PC-9 (cell line): ENCODE measurements around the gene SPATA22. TPM values are rescaled to one million over a fixed set of nuclear protein-coding genes. Genes with fewer than 3 reads are reported as not detected.
A peak's percentile ranks its signal among the peaks of the same experiment; 100 is the strongest.
"Not testable (repeated sequence)": the region's sequence is repeated elsewhere in the genome, so short reads cannot be mapped to it uniquely, and the experiment has no call there.

Experiments used
- BruUV-seq: library from RNA; stranded (reverse); fragments of 400-500 nt; replicated peaks from 2 replicates; lab custom pipeline; 2021; lab: Mats Ljungman, UMichigan
- CTCF ChIA-PET: fragments of 300-600 bp; sonication (Branson Sonifier 250); formaldehyde crosslinking; loops from one replicate; lab custom pipeline; 2022; ENCODE audit warnings: antibody characterized with exemption; lab: Charles Lee
- POLR2A ChIA-PET: fragments of 300-600 bp; sonication (Branson Sonifier 250); formaldehyde crosslinking; loops from one replicate; lab custom pipeline; 2022; ENCODE audit warnings: antibody characterized with exemption; ENCODE audit not compliant: unreplicated experiment; lab: Charles Lee
- DNase-seq, 2 experiments: peaks; one replicate each; pipeline versions ENCODE4 v3.0.0 to v3.0.0-alpha.2; 2015 to 2022; ENCODE audit warnings: mixed read lengths in 1 of 2
- H2AFZ ChIP-seq: fragments of 200-600 bp; sonication (generic); 2 replicates; pipeline ENCODE4 v1.8.1; 2017; ENCODE audit warnings: antibody characterized with exemption
- H3F3A ChIP-seq: fragments of 200-600 bp; sonication (generic); 2 replicates; pipeline ENCODE4 v1.8.1; 2017; ENCODE audit warnings: antibody characterized with exemption, mild to moderate bottlenecking, low read depth; ENCODE audit not compliant: insufficient read depth
- H3K27ac ChIP-seq: fragments of 200-600 bp; sonication (generic); 2 replicates; pipeline ENCODE4 v1.6.1; 2016; ENCODE audit warnings: mixed run types
- H3K27me3 ChIP-seq: fragments of 200-600 bp; sonication (generic); 2 replicates; pipeline ENCODE4 v1.6.1; 2016; ENCODE audit warnings: low read depth, mixed run types; ENCODE audit not compliant: insufficient read depth
- H3K36me3 ChIP-seq: fragments of 200-600 bp; sonication (generic); 2 replicates; pipeline ENCODE4 v1.6.1; 2016; ENCODE audit warnings: low read depth, mixed run types
- H3K4me1 ChIP-seq: fragments of 200-600 bp; sonication (generic); replicated peaks from 2 replicates; pipeline ENCODE4 v1.6.1; 2016; ENCODE audit warnings: mixed run types; ENCODE audit not compliant: insufficient read depth
- H3K4me2 ChIP-seq: fragments of 200-600 bp; sonication (generic); 2 replicates; pipeline ENCODE4 v1.6.1; 2017; ENCODE audit warnings: mixed run types
- H3K4me3 ChIP-seq: fragments of 200-600 bp; sonication (generic); 2 replicates; pipeline ENCODE4 v1.6.1; 2016; ENCODE audit warnings: mixed run types
- H3K79me2 ChIP-seq: fragments of 200-600 bp; sonication (generic); 2 replicates; pipeline ENCODE4 v1.6.1; 2017; ENCODE audit warnings: low read depth, mixed run types
- H3K9me2 ChIP-seq: fragments of 200-600 bp; sonication (generic); 2 replicates; pipeline ENCODE4 v1.8.1; 2017; ENCODE audit warnings: mild to moderate bottlenecking; ENCODE audit not compliant: insufficient read depth
- H3K9me3 ChIP-seq: fragments of 200-600 bp; sonication (generic); 2 replicates; pipeline ENCODE4 v1.8.1; 2016; ENCODE audit warnings: low read depth; ENCODE audit not compliant: insufficient read depth
- H4K20me1 ChIP-seq: fragments of 200-600 bp; sonication (generic); 2 replicates; pipeline ENCODE4 v1.8.1; 2017; ENCODE audit not compliant: insufficient read depth
- CTCF ChIP-seq: fragments of 200-600 bp; sonication (generic); conservative IDR thresholded peaks from 2 replicates; pipeline ENCODE4 v1.6.1; 2017; ENCODE audit warnings: mixed run types, antibody characterized with exemption, mild to moderate bottlenecking, moderate library complexity
- EZH2 ChIP-seq: fragments of 200-600 bp; sonication (generic); IDR thresholded peaks from 2 replicates; pipeline ENCODE4 v1.8.0; 2017; ENCODE audit warnings: antibody characterized with exemption, low read depth
- intact Hi-C: fragments of 100-400 bp; cut with micrococcal nuclease; formaldehyde crosslinking; loops from one replicate; pipeline ENCODE4 v1.10.0; 2022; ENCODE audit not compliant: unreplicated experiment
- total RNA-seq: library from RNA; stranded (reverse); gene quantifications from 2 replicates; pipeline ENCODE4 v1.2.3, GENCODE V29; 2021

SPATA22 gene
- total RNA-seq, 1 experiment from 2014 or later = not detected

- CTCF ChIA-PET = no interaction called here
- Histone ChIP-seq H2AFZ (no peak within 1 kb of the TSS), H3K4me3 (no peak within 1 kb of the TSS), H3K9me3 (no peaks in the 10 kb centered on the region), H4K20me1 (no peaks in the 10 kb centered on the region), H3K27ac (no peak within 1 kb of the TSS), H3K27me3 (peaks cover 8% of the 10 kb centered on the region; the same call in 1 of the 2 replicates), H3K36me3 (no peaks in the 10 kb centered on the region), H3K4me2 (no peak within 1 kb of the TSS), H3K9me2 (no peaks in the 10 kb centered on the region), H3K4me1 (no peaks in the 10 kb centered on the region), H3F3A (no peaks in the 10 kb centered on the region), H3K79me2 (no peaks in the 10 kb centered on the region)
- DNase-seq = no peak
- intact Hi-C loops = no loop called here
- BruUV-seq = no TSS peak
- TF ChIP-seq EZH2 (no peak), CTCF (no peak)
- POLR2A ChIA-PET = no interaction called here
These were observed 73.3 kb downstream of the SPATA22 start, which contains the start of gene OR1E1 for GRCh38 chr17:3398310-3398709. Gene OR1E1 (minus strand): TSS chr17:3398410. CDS start chr17:3398410, 0 bp downstream.

GRCh38 chr17:3397801-3398200 lies 73.8 kb downstream of the SPATA22 start:
- not testable (repeated sequence) for BruUV-seq

More at GRCh38 chr17:3397801-3398200, 73.8 kb downstream of the SPATA22 start:
- H3K4me3 ChIP-seq, intact Hi-C loops, H3K9me3 ChIP-seq, H3K79me2 ChIP-seq, CTCF ChIA-PET, H3K4me1 ChIP-seq, H3F3A ChIP-seq, H3K9me2 ChIP-seq, POLR2A ChIA-PET, H3K36me3 ChIP-seq, H3K27ac ChIP-seq, H3K4me2 ChIP-seq, H4K20me1 ChIP-seq, H2AFZ ChIP-seq, H3K27me3 ChIP-seq: not testable (repeated sequence)
- DNase-seq = peak in 1 of 2 experiments; percentile 21

Other genes starting within 250 kb of the SPATA22 start
- gene OR3A1, start 173.5 kb downstream of the SPATA22 start, total RNA-seq = not detected in 2 replicates
- gene OR3A2, start 85.5 kb downstream of the SPATA22 start, total RNA-seq = not detected in 2 replicates
- not detected in 2 replicates for gene OR1E1, start 73.4 kb downstream of the SPATA22 start, total RNA-seq
- not detected in 2 replicates for gene OR3A3, start 60.4 kb downstream of the SPATA22 start, total RNA-seq
- not detected in 2 replicates for gene OR1E2, start 38.0 kb downstream of the SPATA22 start, total RNA-seq
- not detected in 2 replicates for gene ASPA, start 4.2 kb upstream of the SPATA22 start, total RNA-seq
- 1.5 and 1.9 TPM in 2 replicates for gene TRPV3, start 86.0 kb upstream of the SPATA22 start, total RNA-seq
- 7.8 TPM in 2 replicates for gene TRPV1, start 137.6 kb upstream of the SPATA22 start, total RNA-seq
- 19.8 and 21.4 TPM in 2 replicates for gene SHPK, start 164.4 kb upstream of the SPATA22 start, total RNA-seq
- 12.5 and 20.0 TPM in 2 replicates for gene CTNS, start 164.9 kb upstream of the SPATA22 start, total RNA-seq
- gene TAX1BP3, start 196.8 kb upstream of the SPATA22 start, total RNA-seq = 147 and 168 TPM in 2 replicates
- 89.6 and 89.9 TPM in 2 replicates for gene EMC6, start 197.0 kb upstream of the SPATA22 start, total RNA-seq
- 15.0 and 18.3 TPM in 2 replicates for gene P2RX5, start 224.3 kb upstream of the SPATA22 start, total RNA-seq